ENCODE data around the gene PDK3.

Gene PDK3

GRCh38 chrX:24482823-24483415 is 17.8 kb downstream of the PDK3 start:
- no peaks in the 10 kb centered on the region for H3K36me3 ChIP-seq (replicated peaks; ENCODE audit: insufficient read depth, low read length)
- H3K9ac ChIP-seq (ENCODE audit: low read length) = no peak overlapping the region
- H2AFZ ChIP-seq (ENCODE audit: low read length) = no peak overlapping the region
- no peaks in the 10 kb centered on the region for H4K20me1 ChIP-seq (ENCODE audit: insufficient read depth, low read length)
- H3K4me2 ChIP-seq (ENCODE audit: low read depth, low read length) = no peak overlapping the region
- H3K9me2 ChIP-seq (replicated peaks; ENCODE audit: insufficient read depth, low read length) = no peaks in the 10 kb centered on the region
- H3K27ac ChIP-seq (ENCODE audit: low read length) = no peak overlapping the region
- no peaks in the 10 kb centered on the region for H3K27me3 ChIP-seq (replicated peaks; ENCODE audit: insufficient read depth, low read length)
- no peak for DNase-seq
- H3K4me3 ChIP-seq (ENCODE audit: low read length) = no peak overlapping the region
- H3K4me1 ChIP-seq (ENCODE audit: low read length) = 0 out of 2 replicates have a peak, but pooled peaks cover 10% of the 10 kb centered on the region
- TF ChIP-seq CTCF (IDR thresholded peaks at IDR 0.05; ENCODE audit: low read length) = no peak
- no peak for TF ChIP-seq EZH2 (optimal IDR thresholded peaks at IDR 0.05; ENCODE audit: low read depth, low read length)
- TF ChIP-seq EZH2phosphoT487 (IDR thresholded peaks at IDR 0.05; ENCODE audit: low read length) = no peak
- peaks cover 15% of the 10 kb centered on the region for H3K79me2 ChIP-seq (ENCODE audit: low read length)
- H3F3A ChIP-seq (ENCODE audit: insufficient read depth, low read length) = peaks cover 17% of the 10 kb centered on the region
- no peaks in the 10 kb centered on the region for H3K9me3 ChIP-seq (replicated peaks; ENCODE audit: insufficient read depth, low read length)

- TF ChIP-seq CTCF (IDR thresholded peaks at IDR 0.05; ENCODE audit: low read length) (no peak), EZH2 (optimal IDR thresholded peaks at IDR 0.05; ENCODE audit: low read depth, low read length) (no peak), EZH2phosphoT487 (IDR thresholded peaks at IDR 0.05; ENCODE audit: low read length) (no peak)
- Histone ChIP-seq H3F3A (ENCODE audit: insufficient read depth, low read length) (peaks cover 17% of the 10 kb centered on the region), H4K20me1 (ENCODE audit: insufficient read depth, low read length) (no peaks in the 10 kb centered on the region), H3K9ac (ENCODE audit: low read length) (no peak overlapping the region), H3K36me3 (replicated peaks; ENCODE audit: insufficient read depth, low read length) (no peaks in the 10 kb centered on the region), H3K27me3 (replicated peaks; ENCODE audit: insufficient read depth, low read length) (no peaks in the 10 kb centered on the region), H2AFZ (ENCODE audit: low read length) (no peak overlapping the region), H3K4me2 (ENCODE audit: low read depth, low read length) (no peak overlapping the region), H3K4me1 (ENCODE audit: low read length) (0 out of 2 replicates have a peak, but pooled peaks cover 9% of the 10 kb centered on the region), H3K4me3 (ENCODE audit: low read length) (no peak overlapping the region), H3K79me2 (ENCODE audit: low read length) (peaks cover 9% of the 10 kb centered on the region), H3K9me3 (replicated peaks; ENCODE audit: insufficient read depth, low read length) (no peaks in the 10 kb centered on the region), H3K27ac (ENCODE audit: low read length) (no peak overlapping the region), H3K9me2 (replicated peaks; ENCODE audit: insufficient read depth, low read length) (no peaks in the 10 kb centered on the region)
- DNase-seq = no peak
Measured at GRCh38 chrX:24483596-24483995, 18.5 kb downstream of the PDK3 start.

- 0 out of 2 replicates have a peak, but pooled peaks cover 4% of the 10 kb centered on the region for H3K4me1 ChIP-seq (ENCODE audit: low read length)
- H3F3A ChIP-seq (ENCODE audit: insufficient read depth, low read length) = peaks cover 3% of the 10 kb centered on the region; the same call in 1 of the 2 replicates
- peaks cover 8% of the 10 kb centered on the region for H3K79me2 ChIP-seq (ENCODE audit: low read length)
- H3K9ac ChIP-seq (ENCODE audit: low read length) = no peak overlapping the region
- no peak overlapping the region for H3K4me3 ChIP-seq (ENCODE audit: low read length)
- H2AFZ ChIP-seq (ENCODE audit: low read length) = no peak overlapping the region
- H3K4me2 ChIP-seq (ENCODE audit: low read depth, low read length) = no peak overlapping the region
- H3K27ac ChIP-seq (ENCODE audit: low read length) = no peak overlapping the region
- DNase-seq = no peak
- no peaks in the 10 kb centered on the region for H3K9me2 ChIP-seq (replicated peaks; ENCODE audit: insufficient read depth, low read length)
- no peaks in the 10 kb centered on the region for H3K27me3 ChIP-seq (replicated peaks; ENCODE audit: insufficient read depth, low read length)
- no peaks in the 10 kb centered on the region for H4K20me1 ChIP-seq (ENCODE audit: insufficient read depth, low read length)
- H3K9me3 ChIP-seq (replicated peaks; ENCODE audit: insufficient read depth, low read length) = no peaks in the 10 kb centered on the region
- TF ChIP-seq CTCF (IDR thresholded peaks at IDR 0.05; ENCODE audit: low read length) = no peak
- TF ChIP-seq EZH2 (optimal IDR thresholded peaks at IDR 0.05; ENCODE audit: low read depth, low read length) = no peak
- no peak for TF ChIP-seq EZH2phosphoT487 (IDR thresholded peaks at IDR 0.05; ENCODE audit: low read length)
- H3K36me3 ChIP-seq (replicated peaks; ENCODE audit: insufficient read depth, low read length) = no peaks in the 10 kb centered on the region
Measured at GRCh38 chrX:24485323-24485722, 20.2 kb downstream of the PDK3 start.
